ENCODE measurements around the gene RPS15.
"Not testable (repeated sequence)": the region's sequence is repeated elsewhere in the genome, so short reads cannot be mapped to it uniquely, and the experiment has no call there.

RPS15 gene

DNA sequence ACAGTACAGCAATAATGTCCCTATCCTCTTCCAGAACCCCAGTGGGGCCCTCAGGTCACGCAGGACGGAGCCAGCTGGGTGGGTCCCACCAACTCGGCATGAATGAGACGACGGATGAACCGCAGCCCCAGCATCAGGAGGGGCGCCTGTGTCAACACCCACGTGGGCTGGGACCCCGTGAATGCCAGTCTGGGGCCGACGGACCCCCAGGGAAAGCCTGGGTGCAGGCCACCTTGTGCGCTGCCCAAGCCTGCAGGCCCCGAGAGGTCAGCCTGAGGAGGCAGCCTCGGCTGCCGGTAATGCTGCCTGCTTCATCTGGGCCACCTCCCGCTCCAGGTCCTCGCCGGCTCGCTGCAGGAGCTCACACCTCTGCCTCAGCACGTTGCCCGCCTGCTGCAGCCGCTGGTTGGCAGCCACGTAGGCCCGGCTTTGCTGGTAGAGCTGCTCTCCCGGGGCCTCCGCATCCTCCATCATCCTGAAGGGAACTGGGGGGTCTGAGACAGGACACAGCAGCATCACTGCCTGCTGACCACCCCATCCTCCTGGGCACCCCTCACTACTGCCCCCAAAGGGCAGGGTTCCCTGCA lies 36.7 kb downstream of the RPS15 start:
- H3K4me3 ChIP-seq (ENCODE audit: low read length): no peak overlapping the region
- no peak for DNase-seq (ENCODE audit: low read depth, low spot score)

DNA sequence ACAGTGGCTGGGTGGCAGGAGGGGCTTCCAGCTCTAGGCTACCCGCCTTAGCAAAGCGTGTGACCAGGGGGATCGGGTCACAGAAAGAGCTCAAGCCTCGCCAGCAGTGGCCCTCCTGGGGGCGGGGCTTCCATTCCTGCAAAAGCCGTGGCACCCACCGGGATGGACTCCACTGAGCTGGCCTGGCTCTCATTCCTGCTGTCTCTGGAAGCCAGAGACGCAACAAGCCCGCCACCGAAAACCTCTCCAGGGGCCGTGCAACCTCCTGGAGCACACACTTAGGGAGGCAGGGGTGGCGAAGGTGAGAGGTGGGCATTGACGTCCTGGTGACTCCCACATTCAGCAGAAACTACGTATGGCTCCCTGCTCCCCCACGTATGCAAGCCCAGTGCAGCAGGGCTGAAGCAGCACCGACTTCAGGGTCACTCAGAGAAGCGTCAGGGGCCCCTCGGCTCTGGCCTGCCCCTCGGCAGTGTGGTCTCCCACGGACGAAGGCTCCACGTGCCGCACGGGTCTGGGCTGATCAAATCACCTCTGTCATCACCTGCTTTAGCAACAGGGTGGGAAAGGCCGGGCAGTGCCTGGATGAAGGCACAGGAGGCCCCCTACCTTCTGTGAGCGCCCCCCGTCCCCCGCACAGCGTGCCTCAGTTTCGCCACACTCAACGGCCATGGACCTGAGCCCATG lies 37.7 kb downstream of the RPS15 start:
- DNase-seq (ENCODE audit: low read depth, low spot score): no peak
- no peak overlapping the region for H3K4me3 ChIP-seq (ENCODE audit: low read length)

DNA sequence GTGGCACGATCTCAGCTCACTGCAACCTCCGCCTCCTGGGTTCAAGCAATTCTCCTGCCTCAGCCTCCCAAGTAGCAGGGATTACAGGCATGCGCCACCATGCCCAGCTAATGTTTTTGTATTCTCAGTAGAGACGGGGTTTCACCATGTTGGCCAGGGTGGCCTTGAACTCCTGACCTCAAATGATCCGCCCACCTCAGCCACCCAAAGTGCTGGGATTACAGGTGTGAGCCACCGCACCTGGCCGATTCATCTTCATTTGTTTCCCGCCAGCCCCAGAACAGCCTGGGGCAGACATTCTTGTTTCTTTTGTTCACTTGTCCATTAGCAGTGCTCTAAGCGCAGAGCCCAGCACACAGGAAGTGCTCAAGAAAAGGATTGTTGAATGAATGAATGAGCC lies 38.9 kb downstream of the RPS15 start:
- not testable (repeated sequence) for DNase-seq (ENCODE audit: low read depth, low spot score); H3K4me3 ChIP-seq (ENCODE audit: low read length)

- DNase-seq (ENCODE audit: low read depth, low spot score): peak; percentile 88
- H3K4me3 ChIP-seq (ENCODE audit: low read length): peak within 1 kb of the TSS; percentile 88
Measured at GRCh38 chr19:1478934-1479707, 40.9 kb downstream of the RPS15 start, which contains the start of gene C19orf25. Gene C19orf25 (minus strand): TSS chr19:1479215. CDS start chr19:1478903, 312 bp downstream.

DNA sequence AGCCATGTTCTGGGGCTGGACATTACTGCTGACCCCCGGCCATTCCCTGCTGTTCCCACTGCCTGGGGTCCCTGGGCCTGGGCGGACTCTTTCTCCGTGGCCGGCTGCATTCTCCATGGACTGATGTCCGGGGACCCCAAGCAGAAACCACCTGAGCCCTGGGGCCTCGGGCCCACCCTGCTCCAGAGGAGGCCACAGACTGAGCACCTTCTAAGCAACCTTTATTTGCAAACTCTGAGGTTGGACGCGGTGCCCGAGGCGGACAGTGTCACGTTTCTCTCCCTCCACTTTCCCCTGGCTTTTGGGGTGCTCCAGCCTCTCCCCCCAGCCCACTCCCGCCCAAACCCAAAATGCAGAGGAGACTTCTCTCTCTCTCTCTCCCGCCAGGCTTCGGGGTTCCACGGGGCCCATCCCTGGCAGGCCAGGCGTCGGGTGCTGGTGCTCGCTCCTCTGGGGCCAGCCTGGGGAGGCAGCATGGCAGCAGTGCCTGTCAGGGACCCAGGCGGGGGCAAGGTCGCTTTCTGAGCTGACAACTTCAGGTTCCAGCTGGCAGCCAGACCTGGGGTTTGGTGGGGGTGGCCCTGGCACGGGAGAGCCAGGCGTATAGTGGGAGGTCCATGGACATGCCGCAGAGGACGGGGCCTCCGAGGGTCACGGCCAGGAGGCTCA lies 43.2 kb downstream of the RPS15 start:
- H3K4me3 ChIP-seq (ENCODE audit: low read length): no peak overlapping the region
- no peak for DNase-seq (ENCODE audit: low read depth, low spot score)

DNA sequence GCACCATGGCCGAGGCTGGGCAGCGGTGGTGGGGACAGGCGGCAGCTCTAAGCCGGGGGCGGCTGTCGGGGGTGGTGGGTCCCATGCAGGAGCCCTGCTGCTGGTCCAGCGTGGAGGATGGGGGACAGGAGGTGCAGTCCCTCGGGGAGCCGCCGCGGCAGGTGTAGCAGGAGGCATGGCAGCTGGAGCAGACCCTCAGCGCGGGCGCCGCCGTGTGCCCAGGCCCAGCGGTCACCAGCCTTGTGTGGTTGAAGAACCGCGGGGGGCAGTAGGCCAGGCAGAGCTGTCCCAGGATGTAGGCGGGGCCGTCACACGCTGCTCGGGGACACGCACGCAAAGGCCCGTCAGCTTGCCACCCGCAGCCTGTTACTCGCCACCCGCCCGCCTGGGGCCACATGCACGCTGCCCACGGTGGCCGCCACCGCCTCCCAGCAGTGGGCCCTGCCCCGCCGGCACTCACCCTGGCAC lies 43.7 kb downstream of the RPS15 start:
- H3K4me3 ChIP-seq (ENCODE audit: low read length): no peak overlapping the region
- no peak for DNase-seq (ENCODE audit: low read depth, low spot score)

- no peak for DNase-seq (ENCODE audit: low read depth, low spot score)
- no peak overlapping the region for H3K4me3 ChIP-seq (ENCODE audit: low read length)
Measured at GRCh38 chr19:1482361-1483130, 44.4 kb downstream of the RPS15 start.

DNA sequence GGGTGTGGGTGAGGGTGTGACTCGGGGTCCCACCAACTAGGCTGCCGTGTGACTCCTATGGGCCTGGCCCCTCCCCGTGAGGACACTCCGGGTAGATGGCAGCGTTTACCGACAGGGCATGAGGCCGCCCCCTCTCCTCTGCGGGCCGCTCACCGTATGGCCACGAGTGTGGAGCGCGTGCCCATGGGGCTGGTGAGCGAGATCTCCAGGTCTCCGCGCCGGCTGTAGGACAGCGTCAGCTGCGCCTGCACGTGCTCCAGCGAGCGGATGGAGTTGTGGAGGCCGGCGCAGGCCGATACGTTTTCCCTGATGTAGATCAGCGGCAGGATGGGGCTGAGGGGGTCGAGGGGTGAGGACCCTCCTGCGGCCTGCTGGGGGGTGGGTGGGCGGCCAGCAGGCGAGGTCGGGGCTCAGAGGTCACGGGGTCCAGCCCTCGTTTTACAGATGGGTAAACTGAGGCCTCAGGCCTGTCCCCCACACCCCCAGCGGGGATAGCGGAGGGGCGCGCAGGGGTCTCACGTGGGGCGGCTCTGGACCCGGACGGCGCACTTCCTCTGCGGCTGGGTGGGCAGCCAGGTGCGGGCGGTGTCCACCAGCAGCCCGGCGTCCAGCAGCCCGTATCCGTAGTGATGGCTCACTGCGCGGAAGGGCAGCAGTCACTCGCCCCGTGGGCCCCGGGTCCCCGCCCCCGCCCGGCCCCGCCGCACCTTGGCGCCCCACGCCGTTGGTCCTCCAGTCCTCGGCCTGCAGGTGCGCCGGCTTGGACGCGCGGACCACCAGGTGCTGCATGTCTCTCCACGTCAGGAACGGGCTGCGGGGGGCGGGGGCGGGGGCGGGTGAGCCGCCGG lies 45.2 kb downstream of the RPS15 start:
- no peak overlapping the region for H3K4me3 ChIP-seq (ENCODE audit: low read length)
- no peak for DNase-seq (ENCODE audit: low read depth, low spot score)

- no peak for DNase-seq (ENCODE audit: low read depth, low spot score)
- H3K4me3 ChIP-seq (ENCODE audit: low read length): no peak overlapping the region
Measured at GRCh38 chr19:1483979-1484428, 45.8 kb downstream of the RPS15 start.

GRCh38 chr19:1486720-1487575 lies 48.8 kb downstream of the RPS15 start:
- H3K4me3 ChIP-seq (ENCODE audit: low read length): no peak overlapping the region
- no peak for DNase-seq (ENCODE audit: low read depth, low spot score)

DNA sequence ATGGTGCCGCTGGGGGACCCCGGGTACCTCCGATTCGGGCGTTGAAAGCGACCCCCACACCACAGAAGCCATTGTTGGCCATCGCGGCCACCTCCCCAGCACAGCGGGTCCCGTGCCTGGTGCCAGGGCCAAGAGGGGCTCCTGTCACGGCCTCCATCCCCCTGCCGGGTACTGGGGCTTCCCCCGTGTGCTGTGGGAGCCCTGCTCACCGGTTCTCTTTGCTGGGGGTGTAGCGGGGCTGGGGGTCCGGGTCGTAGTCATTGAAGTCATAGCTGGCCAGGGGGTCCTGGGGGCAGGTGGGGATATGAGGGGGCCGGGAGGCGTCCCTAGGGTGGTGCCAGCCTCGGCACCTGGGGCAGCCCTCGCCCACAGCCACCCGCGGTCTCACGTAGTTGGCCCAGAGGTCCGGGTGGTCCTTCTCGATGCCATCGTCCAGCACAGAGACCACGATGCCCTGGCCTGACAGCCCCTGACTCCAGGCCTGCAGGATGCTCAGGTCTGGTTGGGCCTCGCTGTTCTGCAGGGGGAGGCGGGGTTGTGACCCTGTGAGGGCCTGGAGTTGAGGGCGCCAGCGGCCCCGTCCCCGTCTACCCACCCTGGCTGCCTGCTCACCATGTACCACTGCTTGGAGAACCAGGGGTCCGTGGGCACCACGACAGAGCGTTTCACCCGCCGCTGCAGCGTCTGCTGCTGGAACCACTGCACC lies 49.5 kb downstream of the RPS15 start:
- DNase-seq (ENCODE audit: low read depth, low spot score): no peak
- H3K4me3 ChIP-seq (ENCODE audit: low read length): no peak overlapping the region

GRCh38 chr19:1488282-1488601 lies 50.0 kb downstream of the RPS15 start:
- H3K4me3 ChIP-seq (ENCODE audit: low read length): no peak overlapping the region
- DNase-seq (ENCODE audit: low read depth, low spot score): no peak

DNA sequence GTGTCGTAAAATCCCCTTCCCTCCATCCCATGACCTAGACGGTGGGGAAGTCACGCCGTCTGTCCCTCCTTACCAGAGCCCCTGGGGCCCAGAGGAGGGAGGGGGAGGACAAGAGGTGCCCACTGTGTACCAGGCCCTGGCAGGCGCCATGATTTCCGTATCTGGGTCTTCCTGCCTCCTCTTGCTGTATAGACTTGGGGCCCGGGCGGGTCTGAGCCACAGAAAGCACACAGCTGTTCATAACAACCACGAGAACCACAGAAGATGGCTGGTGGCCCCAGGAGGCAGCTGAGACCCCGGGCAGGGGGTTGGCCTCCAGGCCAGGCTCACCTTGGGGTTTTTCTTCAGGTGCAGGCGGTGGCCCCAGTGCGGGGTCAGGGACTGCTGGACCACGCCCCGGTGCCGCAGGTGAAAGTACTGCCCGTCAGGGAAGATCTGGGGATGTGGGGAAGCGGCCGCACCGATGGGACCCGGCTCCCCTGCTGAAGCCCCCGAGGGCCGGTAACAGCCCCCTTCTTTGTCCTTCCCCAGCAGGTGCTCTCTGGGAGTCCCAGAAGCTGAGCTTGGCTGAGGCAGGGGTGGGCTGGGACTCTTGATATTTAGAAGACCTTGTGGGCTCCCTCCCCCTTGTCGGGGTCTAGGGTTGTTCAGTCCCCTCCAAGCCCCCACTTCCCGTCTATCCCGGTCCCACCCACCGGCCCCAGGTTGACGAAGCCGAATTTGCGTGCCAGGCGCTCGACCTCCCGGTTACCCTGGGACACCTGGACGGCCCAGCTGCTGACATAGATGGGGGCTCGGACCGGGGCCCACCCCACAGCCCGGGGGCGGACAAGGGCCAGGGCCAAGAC lies 51.5 kb downstream of the RPS15 start:
- DNase-seq (ENCODE audit: low read depth, low spot score): peak; percentile 46
- peak overlapping the region; percentile 69 for H3K4me3 ChIP-seq (ENCODE audit: low read length)
